ENCODE measurements around the gene SNX10.

DNA sequence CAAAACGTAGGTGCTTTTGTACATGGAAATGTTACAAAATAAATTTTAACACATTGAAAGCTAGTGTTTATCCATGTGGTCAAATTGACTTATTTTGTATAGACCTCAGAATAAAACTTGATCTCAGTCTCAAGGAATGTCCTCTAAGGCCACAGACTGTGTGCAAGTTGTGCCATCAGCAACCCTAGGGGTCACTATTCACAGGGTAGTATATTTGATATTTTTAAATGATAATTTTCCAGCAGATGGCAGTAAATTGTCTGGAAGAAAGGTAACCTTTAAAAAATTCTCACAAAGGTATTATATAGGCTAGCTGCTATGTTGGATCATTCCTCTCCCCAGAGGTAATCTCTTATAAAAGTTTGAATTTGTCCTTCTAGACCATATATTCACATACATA is 12.9 kb upstream of the SNX10 start:
- TF ChIP-seq, protein P1, sequence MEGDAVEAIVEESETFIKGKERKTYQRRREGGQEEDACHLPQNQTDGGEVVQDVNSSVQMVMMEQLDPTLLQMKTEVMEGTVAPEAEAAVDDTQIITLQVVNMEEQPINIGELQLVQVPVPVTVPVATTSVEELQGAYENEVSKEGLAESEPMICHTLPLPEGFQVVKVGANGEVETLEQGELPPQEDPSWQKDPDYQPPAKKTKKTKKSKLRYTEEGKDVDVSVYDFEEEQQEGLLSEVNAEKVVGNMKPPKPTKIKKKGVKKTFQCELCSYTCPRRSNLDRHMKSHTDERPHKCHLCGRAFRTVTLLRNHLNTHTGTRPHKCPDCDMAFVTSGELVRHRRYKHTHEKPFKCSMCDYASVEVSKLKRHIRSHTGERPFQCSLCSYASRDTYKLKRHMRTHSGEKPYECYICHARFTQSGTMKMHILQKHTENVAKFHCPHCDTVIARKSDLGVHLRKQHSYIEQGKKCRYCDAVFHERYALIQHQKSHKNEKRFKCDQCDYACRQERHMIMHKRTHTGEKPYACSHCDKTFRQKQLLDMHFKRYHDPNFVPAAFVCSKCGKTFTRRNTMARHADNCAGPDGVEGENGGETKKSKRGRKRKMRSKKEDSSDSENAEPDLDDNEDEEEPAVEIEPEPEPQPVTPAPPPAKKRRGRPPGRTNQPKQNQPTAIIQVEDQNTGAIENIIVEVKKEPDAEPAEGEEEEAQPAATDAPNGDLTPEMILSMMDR (IDR thresholded peaks at IDR 0.05), result peak in 2 of 12 donors; percentile 25 to 26
- TF ChIP-seq POLR2A (IDR thresholded peaks at IDR 0.05), result no peak
